PC-9 (cell line): ENCODE data around the gene PRR30. TPM values are rescaled to one million over a fixed set of nuclear protein-coding genes. Genes with fewer than 3 reads are reported as not detected.
A peak's percentile ranks its signal among the peaks of the same experiment; 100 is the strongest.

ENCODE experiments used
- BruUV-seq: library from RNA; stranded (reverse); fragments of 400-500 nt; replicated peaks from 2 replicates; lab custom pipeline; 2021; lab: Mats Ljungman, UMichigan
- CTCF ChIA-PET: fragments of 300-600 bp; sonication (Branson Sonifier 250); formaldehyde crosslinking; loops from one replicate; lab custom pipeline; 2022; ENCODE audit warnings: antibody characterized with exemption; lab: Charles Lee
- POLR2A ChIA-PET: fragments of 300-600 bp; sonication (Branson Sonifier 250); formaldehyde crosslinking; loops from one replicate; lab custom pipeline; 2022; ENCODE audit warnings: antibody characterized with exemption; ENCODE audit not compliant: unreplicated experiment; lab: Charles Lee
- DNase-seq, 2 experiments: peaks; one replicate each; pipeline versions ENCODE4 v3.0.0 to v3.0.0-alpha.2; 2015 to 2022; ENCODE audit warnings: mixed read lengths in 1 of 2
- H2AFZ ChIP-seq: fragments of 200-600 bp; sonication (generic); 2 replicates; pipeline ENCODE4 v1.8.1; 2017; ENCODE audit warnings: antibody characterized with exemption
- H3F3A ChIP-seq: fragments of 200-600 bp; sonication (generic); 2 replicates; pipeline ENCODE4 v1.8.1; 2017; ENCODE audit warnings: antibody characterized with exemption, mild to moderate bottlenecking, low read depth; ENCODE audit not compliant: insufficient read depth
- H3K27ac ChIP-seq: fragments of 200-600 bp; sonication (generic); 2 replicates; pipeline ENCODE4 v1.6.1; 2016; ENCODE audit warnings: mixed run types
- H3K27me3 ChIP-seq: fragments of 200-600 bp; sonication (generic); 2 replicates; pipeline ENCODE4 v1.6.1; 2016; ENCODE audit warnings: low read depth, mixed run types; ENCODE audit not compliant: insufficient read depth
- H3K36me3 ChIP-seq: fragments of 200-600 bp; sonication (generic); 2 replicates; pipeline ENCODE4 v1.6.1; 2016; ENCODE audit warnings: low read depth, mixed run types
- H3K4me1 ChIP-seq: fragments of 200-600 bp; sonication (generic); replicated peaks from 2 replicates; pipeline ENCODE4 v1.6.1; 2016; ENCODE audit warnings: mixed run types; ENCODE audit not compliant: insufficient read depth
- H3K4me2 ChIP-seq: fragments of 200-600 bp; sonication (generic); 2 replicates; pipeline ENCODE4 v1.6.1; 2017; ENCODE audit warnings: mixed run types
- H3K4me3 ChIP-seq: fragments of 200-600 bp; sonication (generic); 2 replicates; pipeline ENCODE4 v1.6.1; 2016; ENCODE audit warnings: mixed run types
- H3K79me2 ChIP-seq: fragments of 200-600 bp; sonication (generic); 2 replicates; pipeline ENCODE4 v1.6.1; 2017; ENCODE audit warnings: low read depth, mixed run types
- H3K9me2 ChIP-seq: fragments of 200-600 bp; sonication (generic); 2 replicates; pipeline ENCODE4 v1.8.1; 2017; ENCODE audit warnings: mild to moderate bottlenecking; ENCODE audit not compliant: insufficient read depth
- H3K9me3 ChIP-seq: fragments of 200-600 bp; sonication (generic); 2 replicates; pipeline ENCODE4 v1.8.1; 2016; ENCODE audit warnings: low read depth; ENCODE audit not compliant: insufficient read depth
- H4K20me1 ChIP-seq: fragments of 200-600 bp; sonication (generic); 2 replicates; pipeline ENCODE4 v1.8.1; 2017; ENCODE audit not compliant: insufficient read depth
- EZH2 ChIP-seq: fragments of 200-600 bp; sonication (generic); IDR thresholded peaks from 2 replicates; pipeline ENCODE4 v1.8.0; 2017; ENCODE audit warnings: antibody characterized with exemption, low read depth
- intact Hi-C: fragments of 100-400 bp; cut with micrococcal nuclease; formaldehyde crosslinking; loops from one replicate; pipeline ENCODE4 v1.10.0; 2022; ENCODE audit not compliant: unreplicated experiment
- total RNA-seq: library from RNA; stranded (reverse); gene quantifications from 2 replicates; pipeline ENCODE4 v1.2.3, GENCODE V29; 2021
- TF ChIP-seq, protein P1 (sequence below): fragments of 200-600 bp; sonication (generic); conservative IDR thresholded peaks from 2 replicates; pipeline ENCODE4 v1.6.1; 2017; ENCODE audit warnings: mixed run types, antibody characterized with exemption, mild to moderate bottlenecking, moderate library complexity

Gene PRR30
- total RNA-seq, 1 experiment from 2014 or later: not detected

DNA sequence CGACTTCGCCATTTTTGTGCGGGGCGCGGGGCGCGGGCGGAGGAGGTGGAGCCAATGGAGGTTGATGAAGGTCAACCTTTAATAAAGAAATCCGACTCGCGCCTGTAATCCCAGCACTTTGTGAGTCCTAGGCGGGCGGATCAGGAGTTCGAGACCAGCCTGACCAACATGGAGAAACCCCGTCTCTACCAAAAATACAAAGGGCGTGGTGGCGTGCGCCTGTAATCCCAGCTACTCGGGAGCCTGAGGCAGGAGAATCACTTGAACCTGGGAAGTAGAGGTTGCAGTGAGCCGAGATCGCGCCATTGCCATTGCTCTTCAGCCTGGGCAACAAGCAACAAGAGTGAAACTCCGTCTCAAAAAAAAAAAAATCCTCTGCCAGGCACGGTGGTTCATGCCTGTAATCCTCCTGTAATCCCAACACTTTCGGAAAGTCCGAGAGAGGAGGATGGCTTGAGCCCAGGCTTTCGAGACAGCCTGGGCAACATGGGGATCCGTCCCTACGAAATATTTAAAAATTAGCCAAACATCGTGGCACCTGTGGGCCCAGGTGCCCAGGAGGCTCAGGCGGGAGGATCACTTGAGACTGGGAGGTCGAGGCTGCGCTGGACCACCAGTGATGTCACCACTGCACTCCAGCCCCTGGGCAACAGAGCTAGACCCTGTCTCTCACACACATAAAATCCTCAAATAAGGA, 4.3 kb downstream of the PRR30 start:
- Histone ChIP-seq H3K4me3 (peak overlapping the region; percentile 83; the same call in 1 of the 2 replicates), H3K79me2 (peaks cover 19% of the 10 kb centered on the region), H3K9me2 (no peaks in the 10 kb centered on the region), H4K20me1 (peaks cover 7% of the 10 kb centered on the region; the same call in 1 of the 2 replicates), H3K4me1 (peaks cover 10% of the 10 kb centered on the region), H3K27me3 (no peaks in the 10 kb centered on the region), H3K4me2 (peak overlapping the region; percentile 89), H3K36me3 (0 out of 2 replicates have a peak, but pooled peaks cover 8% of the 10 kb centered on the region), H2AFZ (peak overlapping the region; percentile 94), H3K27ac (peak overlapping the region; percentile 12; the same call in 1 of the 2 replicates), H3F3A (peaks cover 3% of the 10 kb centered on the region; the same call in 1 of the 2 replicates), H3K9me3 (no peaks in the 10 kb centered on the region)
- intact Hi-C loops: loop anchor here (1.0 to 10.0 kb wide), 2 partner anchors 80 to 186 kb away; partner anchors contain the start of genes ATRAID, CAD and SLC5A6
- ChIA-PET POLR2A (no interaction called here), CTCF (no interaction called here)
- TF ChIP-seq EZH2: no peak
- TF ChIP-seq, protein P1, sequence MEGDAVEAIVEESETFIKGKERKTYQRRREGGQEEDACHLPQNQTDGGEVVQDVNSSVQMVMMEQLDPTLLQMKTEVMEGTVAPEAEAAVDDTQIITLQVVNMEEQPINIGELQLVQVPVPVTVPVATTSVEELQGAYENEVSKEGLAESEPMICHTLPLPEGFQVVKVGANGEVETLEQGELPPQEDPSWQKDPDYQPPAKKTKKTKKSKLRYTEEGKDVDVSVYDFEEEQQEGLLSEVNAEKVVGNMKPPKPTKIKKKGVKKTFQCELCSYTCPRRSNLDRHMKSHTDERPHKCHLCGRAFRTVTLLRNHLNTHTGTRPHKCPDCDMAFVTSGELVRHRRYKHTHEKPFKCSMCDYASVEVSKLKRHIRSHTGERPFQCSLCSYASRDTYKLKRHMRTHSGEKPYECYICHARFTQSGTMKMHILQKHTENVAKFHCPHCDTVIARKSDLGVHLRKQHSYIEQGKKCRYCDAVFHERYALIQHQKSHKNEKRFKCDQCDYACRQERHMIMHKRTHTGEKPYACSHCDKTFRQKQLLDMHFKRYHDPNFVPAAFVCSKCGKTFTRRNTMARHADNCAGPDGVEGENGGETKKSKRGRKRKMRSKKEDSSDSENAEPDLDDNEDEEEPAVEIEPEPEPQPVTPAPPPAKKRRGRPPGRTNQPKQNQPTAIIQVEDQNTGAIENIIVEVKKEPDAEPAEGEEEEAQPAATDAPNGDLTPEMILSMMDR: no peak
- BruUV-seq: TSS peak; percentile 74
- DNase-seq: no peak

DNA sequence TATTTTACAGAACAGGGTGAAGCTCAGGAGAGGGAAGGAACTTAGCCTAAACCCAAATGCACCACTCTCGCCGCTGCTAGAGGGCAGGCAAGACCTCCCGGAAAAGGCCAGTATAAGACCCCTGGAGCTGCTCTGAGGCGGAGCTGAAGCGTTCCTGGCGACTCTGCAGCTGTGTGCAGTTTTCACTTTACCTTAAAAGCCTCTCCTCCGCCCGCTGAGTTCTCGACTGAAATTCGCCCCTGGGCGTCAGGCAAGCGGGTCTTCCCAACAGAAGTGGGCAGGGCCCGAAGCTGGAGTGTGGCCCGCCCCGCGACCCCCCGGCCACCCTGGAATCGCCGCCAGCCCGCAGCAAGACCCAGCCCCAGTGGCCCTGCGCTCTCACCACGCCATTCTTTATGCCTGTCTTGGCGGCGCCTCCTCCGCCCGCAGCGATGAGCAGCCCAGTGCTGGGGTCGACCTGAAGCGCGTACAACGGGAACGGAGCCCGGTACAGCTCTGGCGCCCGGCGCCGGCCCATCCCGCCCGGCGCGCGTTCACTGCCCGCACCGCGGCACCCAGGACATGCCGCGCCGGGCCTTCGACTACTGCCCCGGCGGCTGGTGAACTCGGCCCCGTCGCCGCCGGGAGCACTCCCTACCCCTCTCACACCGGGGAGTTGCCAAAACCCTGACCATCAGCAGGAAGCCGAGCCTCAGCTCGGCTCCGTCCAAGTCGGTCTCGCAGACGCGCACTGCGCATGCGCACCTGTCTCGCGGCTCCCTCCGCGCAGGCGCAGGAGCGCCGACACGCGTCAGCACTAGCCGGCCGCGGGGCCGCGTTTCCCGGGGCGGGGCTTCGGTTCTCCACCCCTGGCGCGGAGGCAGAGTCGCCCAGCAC, 5.1 kb downstream of the PRR30 start, which contains the start of gene PREB:
Gene PREB, minus strand, starts transcription at position 732 of the 876 bp plus-strand sequence. Its CDS starts 215 bp downstream, at position 517.
- H3K4me2 ChIP-seq: peak within 1 kb of the TSS; percentile 89
- H3K79me2 ChIP-seq: peaks cover 19% of the 10 kb centered on the region
- H3K36me3 ChIP-seq: 0 out of 2 replicates have a peak, but pooled peaks cover 8% of the 10 kb centered on the region
- peak within 1 kb of the TSS; percentile 12; the same call in 1 of the 2 replicates for H3K27ac ChIP-seq
- H3K4me3 ChIP-seq: peak within 1 kb of the TSS; percentile 83
- peaks cover 7% of the 10 kb centered on the region; the same call in 1 of the 2 replicates for H4K20me1 ChIP-seq
- BruUV-seq: no TSS peak
- peaks cover 10% of the 10 kb centered on the region for H3K4me1 ChIP-seq
- TF ChIP-seq EZH2: no peak
- TF ChIP-seq, protein P1: no peak; the same call in 1 of the 2 replicates
- peaks cover 10% of the 10 kb centered on the region; the same call in 1 of the 2 replicates for H3F3A ChIP-seq
- POLR2A ChIA-PET: no interaction called here
- peak within 1 kb of the TSS; percentile 94 for H2AFZ ChIP-seq
- no peaks in the 10 kb centered on the region for H3K9me3 ChIP-seq
- H3K9me2 ChIP-seq: no peaks in the 10 kb centered on the region
- CTCF ChIA-PET: interaction anchor here (0.6 to 1.2 kb wide), 3 partner anchors 57 to 335 kb away, joined by 3 to 4 read pairs (median 3); no protein-coding TSS in a partner anchor
- H3K27me3 ChIP-seq: no peaks in the 10 kb centered on the region
- DNase-seq: peak; percentile 88 to 99
- intact Hi-C loops: loop anchor here (1.0 to 10.0 kb wide), 2 partner anchors 81 to 187 kb away; partner anchors contain the start of genes ATRAID, CAD and SLC5A6
